K562 (cell line): ENCODE measurements around the gene DGCR2. TPM values are rescaled to one million over a fixed set of nuclear protein-coding genes. Genes with fewer than 3 reads are reported as not detected.
A peak's percentile ranks its signal among the peaks of the same experiment; 100 is the strongest.

ENCODE experiments used
- ATAC-seq: fragments of 200-7000 bp; cut with Tn5 transposase; 3 replicates; pipeline ENCODE4 v1.9.1; 2020; ENCODE audit warnings: moderate library complexity
- BruUV-seq: library from RNA; stranded (reverse); fragments of 400-500 nt; replicated peaks from 2 replicates; lab custom pipeline; 2021; lab: Mats Ljungman, UMichigan
- CTCF ChIA-PET: fragments of 300-600 bp; formaldehyde crosslinking; extraction: SDS; loops from one replicate; lab custom pipeline; 2021; ENCODE audit warnings: low intra/inter-chr PET ratio; lab: Yijun Ruan, JAX
- POLR2A ChIA-PET: fragments of 300-600, 350-650 bp; sonication (Branson Sonifier 250); formaldehyde crosslinking; extraction: SDS; loops from one replicate; lab custom pipeline; 2021; ENCODE audit warnings: antibody characterized with exemption, inconsistent platforms; lab: Yijun Ruan, JAX
- DNase-seq, 4 experiments: peaks; one replicate each; pipeline versions ENCODE4 v3.0.0 to v3.0.0-alpha.2; 2011 to 2018; ENCODE audit warnings: low spot score in 3 of 4, mixed read lengths in 3 of 4; ENCODE audit errors: extremely low read depth in 1 of 4
- FAIRE-seq: peaks from 2 replicates; lab custom pipeline; 2011; peaks lifted over from hg19 to GRCh38; lab: Jason Lieb, UNC
- H2AFZ ChIP-seq: 2 replicates; pipeline ENCODE4 v1.6.0; 2011; ENCODE audit warnings: low read depth, low read length, control low read depth, inconsistent platforms
- H3K27ac ChIP-seq: fragments of 200-600 bp; 3 replicates; pipeline ENCODE4 v1.8.0; 2011; ENCODE audit warnings: low read depth, mild to moderate bottlenecking, control low read depth, inconsistent platforms, low read length, moderate library complexity, mixed read lengths; ENCODE audit errors: extremely low read depth
- H3K27me3 ChIP-seq, 2 experiments: fragments of 300-600 bp in 1 of 2; 2 replicates in 1 of 2; 3 replicates in 1 of 2; pipeline versions ENCODE4 v1.6.0 to v1.8.0; 2011; ENCODE audit warnings: inconsistent platforms in 2 of 2, low read length in 2 of 2, mild to moderate bottlenecking in 1 of 2, mixed read lengths in 1 of 2, moderate library complexity in 1 of 2; ENCODE audit not compliant: control insufficient read depth in 2 of 2, insufficient read depth in 2 of 2
- H3K36me3 ChIP-seq: fragments of 300-600 bp; 3 replicates; pipeline ENCODE4 v1.8.0; 2011; ENCODE audit warnings: mild to moderate bottlenecking, low read length, inconsistent platforms; ENCODE audit not compliant: control insufficient read depth, insufficient read depth
- H3K4me1 ChIP-seq, 2 experiments: fragments of 200-600 bp in 1 of 2; replicated peaks in 1 of 2; 2 replicates in 1 of 2; 3 replicates in 1 of 2; pipeline versions ENCODE4 v1.5.1 to v1.8.0; 2011; ENCODE audit warnings: inconsistent platforms in 2 of 2, low read length in 2 of 2, mild to moderate bottlenecking in 1 of 2, mixed read lengths in 1 of 2, moderate library complexity in 1 of 2; ENCODE audit not compliant: control insufficient read depth in 2 of 2, insufficient read depth in 2 of 2
- H3K4me2 ChIP-seq: 2 replicates; pipeline ENCODE4 v1.6.1; 2011; ENCODE audit warnings: low read length, control low read depth, inconsistent platforms, mixed read lengths; ENCODE audit not compliant: insufficient read depth
- H3K4me3 ChIP-seq: fragments of 200-600 bp; sonication (generic), shearing (Covaris generic); 2 replicates; pipeline ENCODE4 v1.5.1; 2016; ENCODE audit warnings: control low read depth, inconsistent platforms
- H3K79me2 ChIP-seq: fragments of 200-600 bp; 3 replicates; pipeline ENCODE4 v1.8.0; 2011; ENCODE audit warnings: low read length, inconsistent platforms; ENCODE audit not compliant: control insufficient read depth, insufficient read depth
- H3K9ac ChIP-seq, 2 experiments: 2 replicates each; pipeline versions ENCODE4 v1.6.0 to v1.6.1; 2011; ENCODE audit warnings: low read depth in 2 of 2, low read length in 2 of 2, control low read depth in 1 of 2, inconsistent platforms in 1 of 2, mild to moderate bottlenecking in 1 of 2, mixed read lengths in 1 of 2; ENCODE audit not compliant: insufficient read depth in 1 of 2
- H3K9me1 ChIP-seq: one replicate; pipeline ENCODE4 v1.6.0; 2011; ENCODE audit warnings: inconsistent platforms, mild to moderate bottlenecking, low read length, moderate library complexity; ENCODE audit not compliant: control insufficient read depth, insufficient read depth
- H3K9me3 ChIP-seq: replicated peaks from 2 replicates; pipeline ENCODE4 v1.5.1; 2011; ENCODE audit warnings: low read depth, low read length, inconsistent platforms; ENCODE audit not compliant: control insufficient read depth, insufficient read depth
- H4K20me1 ChIP-seq: replicated peaks from 2 replicates; pipeline ENCODE4 v1.6.1; 2011; ENCODE audit warnings: low read length, inconsistent platforms, mixed read lengths; ENCODE audit not compliant: control insufficient read depth, insufficient read depth
- FOXA3 ChIP-seq, 2 experiments: fragments of 450-650 bp in 1 of 2; sonication (generic) in 1 of 2; formaldehyde crosslinking; IDR thresholded peaks in 1 of 2; conservative IDR thresholded peaks in 1 of 2; 2 replicates each; pipeline versions ENCODE4 v1.4.0 to v1.8.0; 2020 to 2022; ENCODE audit warnings: mild to moderate bottlenecking in 2 of 2, missing genetic modification reagents in 1 of 2
- SP2 ChIP-seq: IDR thresholded peaks from 2 replicates; pipeline ENCODE4 v1.6.1; 2011; ENCODE audit warnings: mild to moderate bottlenecking, low read depth, low read length, moderate library complexity; ENCODE audit not compliant: poor library complexity, severe bottlenecking; ENCODE audit errors: extremely low read depth
- SREBF1 ChIP-seq: fragments of 150-350 bp; IDR thresholded peaks from 2 replicates; pipeline ENCODE4 v1.6.1; 2014; ENCODE audit warnings: antibody characterized with exemption, low read depth, low read length, borderline replicate concordance
- U2AF1 ChIP-seq: fragments of 200-400 bp; formaldehyde crosslinking; optimal IDR thresholded peaks from 2 replicates; pipeline ENCODE3; 2017; ENCODE audit warnings: mild to moderate bottlenecking, low read depth, low read length, moderate library complexity
- in situ Hi-C: fragments of 300-500 bp; cut with MboI; formaldehyde crosslinking; loops from 4 replicates; pipeline ENCODE4 v1.15.0; 2018; ENCODE audit warnings: inconsistent platforms, mixed read lengths
- intact Hi-C: fragments of 100-400 bp; cut with micrococcal nuclease; formaldehyde crosslinking; loops from 2 replicates; pipeline ENCODE4 v1.14.2; 2022
- polyA plus RNA-seq, 8 experiments: library from polyadenylated mRNA; depleted of rRNA in 4 of 8; stranded (reverse) in 5 of 8; unstranded in 3 of 8; fragments of >200 nt; fragmentation: Nextera tagmentation in 2 of 8; fragmentation: Illumina TruSeq in 1 of 8; extraction: Ambion mirVana in 2 of 8; extraction: Trizol in 1 of 8; gene quantifications; 2 replicates each; pipeline versions ENCODE4 v1.2.1 to v1.2.3, GENCODE V29; 2011 to 2014; ENCODE audit warnings: inconsistent platforms in 1 of 8, missing spikeins in 1 of 8
- total RNA-seq, 7 experiments: library from RNA; depleted of rRNA in 6 of 7; stranded (reverse); fragments of >200 nt in 6 of 7; fragmentation: Illumina TruSeq in 2 of 7; extraction: Trizol in 2 of 7; gene quantifications; 2 replicates each; pipeline versions ENCODE4 v1.2.1 to v1.2.3, GENCODE V29; 2011 to 2021; ENCODE audit warnings: low replicate concordance in 1 of 7
- TF ChIP-seq, protein P1 (sequence below): sonication (generic); formaldehyde crosslinking; IDR thresholded peaks from 2 replicates; pipeline ENCODE4 v1.8.0; 2022; ENCODE audit warnings: mild to moderate bottlenecking, missing genetic modification reagents
- TF ChIP-seq, protein P2 (sequence below): fragments of 250-450 bp; sonication (Bioruptor Pico); IDR thresholded peaks from 2 replicates; pipeline ENCODE4 v1.5.0; 2021; ENCODE audit warnings: mild to moderate bottlenecking, borderline replicate concordance
- TF ChIP-seq, protein P3 (sequence below), 2 experiments: fragments of 450-650 bp in 1 of 2; sonication (generic) in 1 of 2; formaldehyde crosslinking in 1 of 2; IDR thresholded peaks in 1 of 2; conservative IDR thresholded peaks in 1 of 2; 2 replicates each; pipeline versions ENCODE4 v1.6.1 to v1.8.1; 2016 to 2023; ENCODE audit warnings: mild to moderate bottlenecking in 2 of 2, moderate library complexity in 2 of 2, inconsistent platforms in 1 of 2, missing genetic modification reagents in 1 of 2

The DGCR2 gene
- total and polyA plus RNA-seq, 9 of the 15 experiments (the other 6 are each of a cell fraction or from before 2014, with no cell fraction given) = 0.69 to 101 (median 56.4) TPM

DNA sequence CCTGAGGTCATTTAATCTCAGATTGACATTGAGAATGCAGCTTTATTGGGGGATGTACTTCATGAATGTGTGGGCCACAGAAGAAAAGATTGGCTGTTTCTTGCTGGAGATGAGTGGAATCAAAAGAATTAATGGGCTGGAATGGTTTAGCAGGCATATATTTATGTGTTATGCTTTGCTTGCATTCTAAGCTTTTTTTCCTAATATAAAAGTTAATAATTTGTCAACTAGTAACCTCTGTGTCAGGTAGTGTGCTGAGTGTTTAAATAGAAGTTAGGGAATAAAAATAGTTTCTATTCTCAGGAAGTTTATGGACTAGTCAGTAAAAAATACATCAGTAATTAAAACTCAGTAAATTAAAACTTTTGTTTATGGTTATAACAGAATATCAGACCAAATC lies 118.7 kb downstream of the DGCR2 start:
- Histone ChIP-seq H3K4me2 (no peak overlapping the region), H3K36me3 (no peaks in the 10 kb centered on the region), H3K9me3 (no peaks in the 10 kb centered on the region), H3K4me1 (no peaks in the 10 kb centered on the region), H4K20me1 (no peaks in the 10 kb centered on the region), H3K27ac (no peak overlapping the region), H2AFZ (no peak overlapping the region), H3K4me3 (no peak overlapping the region), H3K9me1 (no peaks in the 10 kb centered on the region), H3K27me3 (peaks cover 41 to 50% of the 10 kb centered on the region in 2 experiments), H3K79me2 (no peaks in the 10 kb centered on the region), H3K9ac (no peak overlapping the region)
- in situ Hi-C loops = no loop called here
- ChIA-PET CTCF (no interaction called here), POLR2A (interaction anchor here (0.6 to 2.6 kb wide), 8 partner anchors 9 to 1184 kb away, joined by 3 to 27 read pairs (median 4); no protein-coding TSS in a partner anchor)
- no TSS peak for BruUV-seq
- no peak for DNase-seq
- FAIRE-seq = no peak
- TF ChIP-seq, protein P1, sequence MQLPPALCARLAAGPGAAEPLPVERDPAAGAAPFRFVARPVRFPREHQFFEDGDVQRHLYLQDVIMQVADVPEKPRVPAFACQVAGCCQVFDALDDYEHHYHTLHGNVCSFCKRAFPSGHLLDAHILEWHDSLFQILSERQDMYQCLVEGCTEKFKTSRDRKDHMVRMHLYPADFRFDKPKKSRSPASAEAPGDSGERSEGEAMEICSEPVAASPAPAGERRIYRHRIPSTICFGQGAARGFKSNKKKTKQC (CRISPR knock-in tag) = no peak
- TF ChIP-seq SREBF1 (no peak), SP2 (no peak), FOXA3 (CRISPR knock-in tag; conservative IDR thresholded peaks at IDR 0.05 in 1 of 2, IDR thresholded peaks at IDR 0.05 in 1 of 2) (0 out of 4 replicates have a peak, but pooled peaks of 1 of the 2 experiments have one; percentile 2), U2AF1 (no peak)
- TF ChIP-seq, protein P2, sequence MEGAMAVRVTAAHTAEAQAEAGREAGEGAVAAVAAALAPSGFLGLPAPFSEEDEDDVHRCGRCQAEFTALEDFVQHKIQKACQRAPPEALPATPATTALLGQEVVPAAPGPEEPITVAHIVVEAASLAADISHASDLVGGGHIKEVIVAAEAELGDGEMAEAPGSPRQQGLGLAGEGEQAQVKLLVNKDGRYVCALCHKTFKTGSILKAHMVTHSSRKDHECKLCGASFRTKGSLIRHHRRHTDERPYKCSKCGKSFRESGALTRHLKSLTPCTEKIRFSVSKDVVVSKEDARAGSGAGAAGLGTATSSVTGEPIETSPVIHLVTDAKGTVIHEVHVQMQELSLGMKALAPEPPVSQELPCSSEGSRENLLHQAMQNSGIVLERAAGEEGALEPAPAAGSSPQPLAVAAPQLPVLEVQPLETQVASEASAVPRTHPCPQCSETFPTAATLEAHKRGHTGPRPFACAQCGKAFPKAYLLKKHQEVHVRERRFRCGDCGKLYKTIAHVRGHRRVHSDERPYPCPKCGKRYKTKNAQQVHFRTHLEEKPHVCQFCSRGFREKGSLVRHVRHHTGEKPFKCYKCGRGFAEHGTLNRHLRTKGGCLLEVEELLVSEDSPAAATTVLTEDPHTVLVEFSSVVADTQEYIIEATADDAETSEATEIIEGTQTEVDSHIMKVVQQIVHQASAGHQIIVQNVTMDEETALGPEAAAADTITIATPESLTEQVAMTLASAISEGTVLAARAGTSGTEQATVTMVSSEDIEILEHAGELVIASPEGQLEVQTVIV (CRISPR knock-in tag) = peak; percentile 48; the same call in 1 of the 2 replicates
- TF ChIP-seq, protein P3, sequence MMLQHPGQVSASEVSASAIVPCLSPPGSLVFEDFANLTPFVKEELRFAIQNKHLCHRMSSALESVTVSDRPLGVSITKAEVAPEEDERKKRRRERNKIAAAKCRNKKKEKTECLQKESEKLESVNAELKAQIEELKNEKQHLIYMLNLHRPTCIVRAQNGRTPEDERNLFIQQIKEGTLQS (IDR thresholded peaks at IDR 0.05) = no peak
- TF ChIP-seq, protein P3 (CRISPR knock-in tag; conservative IDR thresholded peaks at IDR 0.05) = no peak
- intact Hi-C loops = no loop called here
- no peak for ATAC-seq
